Cerebellar nuclear complex (tissue), 1 donor: Measurements from ENCODE around the gene SHTN1.

Source experiments
- DNase-seq, 2 experiments: peaks; one replicate each; lab custom pipeline; 2025; lab: John Stamatoyannopoulos, UW

The SHTN1 gene

DNA sequence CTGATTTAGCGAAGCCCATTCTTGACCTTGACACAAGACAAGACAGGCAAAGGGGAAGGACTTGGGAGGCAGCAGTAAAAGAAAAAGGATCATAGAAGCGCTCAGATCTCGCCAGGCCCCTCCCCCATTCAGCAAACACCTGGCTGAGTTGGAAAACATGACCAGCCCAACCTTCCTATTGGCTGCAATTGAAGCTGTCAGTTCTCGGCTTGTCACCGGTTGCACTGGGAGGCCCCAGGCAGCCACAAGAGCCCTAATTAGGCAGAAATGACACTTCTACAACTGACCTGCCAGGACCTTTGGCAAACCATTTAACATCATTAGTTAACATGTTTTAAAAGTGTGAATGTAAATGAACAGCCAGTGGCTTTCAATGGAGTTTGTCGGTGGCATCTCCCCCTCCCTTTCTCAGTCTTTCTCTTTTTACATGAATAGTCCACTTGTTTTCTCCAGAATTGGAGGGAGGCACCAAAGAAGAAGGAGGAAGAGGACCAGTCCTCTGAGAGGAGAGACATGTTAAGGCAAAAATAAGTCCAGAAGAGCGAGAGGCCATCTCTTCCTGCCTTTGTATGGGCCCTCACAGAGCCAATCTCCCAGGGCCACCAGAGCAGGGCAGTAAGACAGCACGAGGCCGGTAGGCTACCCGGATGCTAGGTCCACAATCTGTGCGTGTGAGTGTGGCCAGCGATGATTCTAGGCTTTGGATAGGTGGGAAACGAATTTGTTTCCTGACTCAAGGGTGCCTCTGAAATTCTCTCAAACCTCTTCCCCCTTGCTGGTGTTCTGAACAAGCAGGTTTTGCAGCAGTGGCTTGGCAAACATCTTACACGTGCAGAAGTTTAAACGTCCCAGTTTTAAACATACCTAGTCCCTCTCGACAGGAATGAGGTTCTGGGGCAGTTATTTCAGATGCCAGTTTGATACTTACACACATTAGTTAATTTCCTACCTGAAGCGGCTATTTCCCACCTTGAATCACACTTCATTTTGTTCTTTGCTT lies 170.7 kb downstream of the SHTN1 start:
- no peak for DNase-seq

DNA sequence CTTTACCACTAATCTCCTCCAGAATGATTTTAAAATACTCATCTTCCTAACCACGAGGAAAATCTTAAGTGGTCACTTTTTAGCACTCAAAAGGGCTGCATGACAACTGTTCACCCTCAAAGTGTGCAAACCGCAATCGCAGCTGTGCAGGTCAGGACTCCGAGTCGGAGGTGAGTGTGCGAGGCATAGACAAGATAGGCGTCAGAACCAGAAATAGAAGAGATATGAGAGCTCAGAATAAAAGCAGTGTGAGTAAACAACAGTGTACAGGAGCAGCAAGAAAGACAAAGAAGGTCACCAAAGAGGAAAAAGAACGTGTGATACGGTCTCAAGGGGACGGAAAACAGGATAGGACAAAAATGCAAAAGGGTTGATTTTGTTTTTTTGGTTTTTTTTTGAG lies 173.2 kb downstream of the SHTN1 start:
- no peak for DNase-seq
